Ishikawa (cell line): Measurements from ENCODE around the gene RNF213.
A peak's percentile ranks its signal among the peaks of the same experiment; 100 is the strongest.

Source experiments
- CEBPB ChIP-seq: IDR thresholded peaks from 2 replicates; pipeline ENCODE4 v1.6.1; 2012
- CREB1 ChIP-seq: IDR thresholded peaks from 2 replicates; pipeline ENCODE4 v1.6.1; 2012; ENCODE audit warnings: low read depth
- EGR1 ChIP-seq: IDR thresholded peaks from 2 replicates; pipeline ENCODE4 v1.6.1; 2012
- EP300 ChIP-seq: IDR thresholded peaks from 2 replicates; pipeline ENCODE4 v1.6.1; 2012; ENCODE audit warnings: borderline replicate concordance
- FOXM1 ChIP-seq: IDR thresholded peaks from 2 replicates; pipeline ENCODE4 v1.6.1; 2012; ENCODE audit warnings: low read depth, borderline replicate concordance
- NFIC ChIP-seq: IDR thresholded peaks from 2 replicates; pipeline ENCODE4 v1.6.1; 2012
- RAD21 ChIP-seq: IDR thresholded peaks from 2 replicates; pipeline ENCODE4 v1.6.1; 2012; ENCODE audit warnings: low read depth
- TAF1 ChIP-seq: IDR thresholded peaks from 2 replicates; pipeline ENCODE4 v1.6.1; 2012; ENCODE audit warnings: low read depth, mild to moderate bottlenecking
- TCF12 ChIP-seq: IDR thresholded peaks from 2 replicates; pipeline ENCODE4 v1.6.1; 2012; ENCODE audit warnings: low read depth
- TEAD4 ChIP-seq: IDR thresholded peaks from 2 replicates; pipeline ENCODE4 v1.6.1; 2012
- USF1 ChIP-seq: IDR thresholded peaks from 2 replicates; pipeline ENCODE4 v1.6.1; 2012
- YY1 ChIP-seq: IDR thresholded peaks from 2 replicates; pipeline ENCODE4 v1.6.1; 2012; ENCODE audit warnings: low read depth
- ZBTB7A ChIP-seq: IDR thresholded peaks from 2 replicates; pipeline ENCODE4 v1.6.1; 2012; ENCODE audit warnings: low read depth
- TF ChIP-seq, protein P1 (sequence below): IDR thresholded peaks from 2 replicates; pipeline ENCODE4 v1.6.1; 2012
- TF ChIP-seq, protein P2 (sequence below): IDR thresholded peaks from 2 replicates; pipeline ENCODE4 v1.6.1; 2012; ENCODE audit warnings: low read depth, mild to moderate bottlenecking

RNF213 gene

GRCh38 chr17:80441133-80441578 is 180.5 kb downstream of the RNF213 start:
- TF ChIP-seq, protein P1, sequence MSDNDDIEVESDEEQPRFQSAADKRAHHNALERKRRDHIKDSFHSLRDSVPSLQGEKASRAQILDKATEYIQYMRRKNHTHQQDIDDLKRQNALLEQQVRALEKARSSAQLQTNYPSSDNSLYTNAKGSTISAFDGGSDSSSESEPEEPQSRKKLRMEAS = no peak
- TF ChIP-seq CREB1 = no peak
- TF ChIP-seq TEAD4 = no peak
- TF ChIP-seq, protein P2, sequence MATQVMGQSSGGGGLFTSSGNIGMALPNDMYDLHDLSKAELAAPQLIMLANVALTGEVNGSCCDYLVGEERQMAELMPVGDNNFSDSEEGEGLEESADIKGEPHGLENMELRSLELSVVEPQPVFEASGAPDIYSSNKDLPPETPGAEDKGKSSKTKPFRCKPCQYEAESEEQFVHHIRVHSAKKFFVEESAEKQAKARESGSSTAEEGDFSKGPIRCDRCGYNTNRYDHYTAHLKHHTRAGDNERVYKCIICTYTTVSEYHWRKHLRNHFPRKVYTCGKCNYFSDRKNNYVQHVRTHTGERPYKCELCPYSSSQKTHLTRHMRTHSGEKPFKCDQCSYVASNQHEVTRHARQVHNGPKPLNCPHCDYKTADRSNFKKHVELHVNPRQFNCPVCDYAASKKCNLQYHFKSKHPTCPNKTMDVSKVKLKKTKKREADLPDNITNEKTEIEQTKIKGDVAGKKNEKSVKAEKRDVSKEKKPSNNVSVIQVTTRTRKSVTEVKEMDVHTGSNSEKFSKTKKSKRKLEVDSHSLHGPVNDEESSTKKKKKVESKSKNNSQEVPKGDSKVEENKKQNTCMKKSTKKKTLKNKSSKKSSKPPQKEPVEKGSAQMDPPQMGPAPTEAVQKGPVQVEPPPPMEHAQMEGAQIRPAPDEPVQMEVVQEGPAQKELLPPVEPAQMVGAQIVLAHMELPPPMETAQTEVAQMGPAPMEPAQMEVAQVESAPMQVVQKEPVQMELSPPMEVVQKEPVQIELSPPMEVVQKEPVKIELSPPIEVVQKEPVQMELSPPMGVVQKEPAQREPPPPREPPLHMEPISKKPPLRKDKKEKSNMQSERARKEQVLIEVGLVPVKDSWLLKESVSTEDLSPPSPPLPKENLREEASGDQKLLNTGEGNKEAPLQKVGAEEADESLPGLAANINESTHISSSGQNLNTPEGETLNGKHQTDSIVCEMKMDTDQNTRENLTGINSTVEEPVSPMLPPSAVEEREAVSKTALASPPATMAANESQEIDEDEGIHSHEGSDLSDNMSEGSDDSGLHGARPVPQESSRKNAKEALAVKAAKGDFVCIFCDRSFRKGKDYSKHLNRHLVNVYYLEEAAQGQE = peak; percentile 98
- TF ChIP-seq EP300 = no peak
- no peak for TF ChIP-seq USF1
- TF ChIP-seq TCF12 = no peak
- peak; percentile 2; the same call in 1 of the 2 replicates for TF ChIP-seq RAD21
- TF ChIP-seq TAF1 = no peak
- TF ChIP-seq NFIC = no peak
- TF ChIP-seq FOXM1 = no peak
- TF ChIP-seq CEBPB = no peak
- peak; percentile 84 for TF ChIP-seq ZBTB7A
- TF ChIP-seq YY1 = no peak
- no peak for TF ChIP-seq EGR1

- no peak for TF ChIP-seq YY1
- TF ChIP-seq ZBTB7A = no peak
- TF ChIP-seq EGR1 = no peak
- no peak for TF ChIP-seq RAD21
- no peak for TF ChIP-seq CREB1
- no peak for TF ChIP-seq TEAD4
- TF ChIP-seq, protein P1 = no peak
- TF ChIP-seq, protein P2 = no peak
Observed at GRCh38 chr17:80441598-80442322, 181.1 kb downstream of the RNF213 start.

- no peak for TF ChIP-seq CREB1
Observed at GRCh38 chr17:80442323-80442659, 181.6 kb downstream of the RNF213 start.

DNA sequence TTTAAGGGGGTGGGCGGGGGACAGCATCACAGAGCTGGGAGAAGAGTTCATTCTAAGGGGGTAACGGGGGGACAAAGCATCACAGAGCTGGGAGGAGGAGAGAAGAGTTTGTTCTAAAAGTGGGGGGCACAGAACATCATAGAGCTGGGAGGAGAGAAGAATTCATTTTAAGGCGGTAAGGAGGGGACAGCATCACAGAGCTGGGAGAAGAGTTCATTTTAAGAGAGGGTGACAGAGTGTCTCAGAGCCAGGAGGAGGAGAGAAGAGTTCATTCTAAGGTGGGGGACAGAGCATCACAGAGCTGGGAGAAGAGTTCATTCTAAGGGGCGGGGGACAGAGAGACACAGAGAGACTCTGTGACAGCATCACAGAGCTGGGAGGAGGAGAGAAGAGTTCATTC is 182.1 kb downstream of the RNF213 start:
- TF ChIP-seq RAD21 = no peak
- TF ChIP-seq EGR1 = no peak
- no peak for TF ChIP-seq NFIC
- TF ChIP-seq, protein P2 = no peak
- TF ChIP-seq, protein P1 = no peak
- TF ChIP-seq CEBPB = no peak
- TF ChIP-seq TEAD4 = no peak
- no peak for TF ChIP-seq TAF1
- TF ChIP-seq YY1 = no peak
- TF ChIP-seq FOXM1 = no peak

DNA sequence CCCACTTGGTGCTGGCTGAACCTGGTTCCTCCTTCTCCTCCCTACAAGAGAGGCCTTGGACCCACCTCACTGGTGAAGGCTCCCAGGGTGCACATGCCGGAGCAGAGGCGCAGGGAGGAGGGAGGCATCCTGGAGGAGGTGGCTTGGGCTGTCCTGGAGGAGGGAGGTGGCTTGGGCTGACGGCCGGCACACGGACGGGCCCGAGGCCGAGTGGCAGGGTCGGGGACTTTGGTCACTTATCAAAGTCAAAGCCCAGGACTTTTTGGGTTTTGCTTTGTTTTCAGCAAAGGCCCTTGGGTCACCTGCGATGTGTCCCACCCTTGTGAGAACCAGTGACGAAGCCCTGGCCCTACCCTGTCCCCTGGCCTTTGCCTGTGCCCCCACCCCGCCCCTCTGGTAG is 182.8 kb downstream of the RNF213 start:
- no peak for TF ChIP-seq TEAD4
- TF ChIP-seq USF1 = no peak
- no peak for TF ChIP-seq CEBPB
- no peak for TF ChIP-seq RAD21
- TF ChIP-seq EP300 = no peak
- TF ChIP-seq ZBTB7A = no peak
- no peak for TF ChIP-seq TAF1
- no peak for TF ChIP-seq TCF12
- TF ChIP-seq, protein P2 = no peak
